Activated CD4-positive, alpha-beta T cell treated with anti-CD3 and anti-CD28 coated beads for 4 hours (primary cell): ENCODE measurements around the gene IQGAP2.
"Not testable (repeated sequence)": the region's sequence is repeated elsewhere in the genome, so short reads cannot be mapped to it uniquely, and the experiment has no call there.

ENCODE experiments used
- DNase-seq, 2 donors: peaks; one replicate each; pipeline ENCODE4 v3.0.0-alpha.2; 2020

IQGAP2 gene

DNA sequence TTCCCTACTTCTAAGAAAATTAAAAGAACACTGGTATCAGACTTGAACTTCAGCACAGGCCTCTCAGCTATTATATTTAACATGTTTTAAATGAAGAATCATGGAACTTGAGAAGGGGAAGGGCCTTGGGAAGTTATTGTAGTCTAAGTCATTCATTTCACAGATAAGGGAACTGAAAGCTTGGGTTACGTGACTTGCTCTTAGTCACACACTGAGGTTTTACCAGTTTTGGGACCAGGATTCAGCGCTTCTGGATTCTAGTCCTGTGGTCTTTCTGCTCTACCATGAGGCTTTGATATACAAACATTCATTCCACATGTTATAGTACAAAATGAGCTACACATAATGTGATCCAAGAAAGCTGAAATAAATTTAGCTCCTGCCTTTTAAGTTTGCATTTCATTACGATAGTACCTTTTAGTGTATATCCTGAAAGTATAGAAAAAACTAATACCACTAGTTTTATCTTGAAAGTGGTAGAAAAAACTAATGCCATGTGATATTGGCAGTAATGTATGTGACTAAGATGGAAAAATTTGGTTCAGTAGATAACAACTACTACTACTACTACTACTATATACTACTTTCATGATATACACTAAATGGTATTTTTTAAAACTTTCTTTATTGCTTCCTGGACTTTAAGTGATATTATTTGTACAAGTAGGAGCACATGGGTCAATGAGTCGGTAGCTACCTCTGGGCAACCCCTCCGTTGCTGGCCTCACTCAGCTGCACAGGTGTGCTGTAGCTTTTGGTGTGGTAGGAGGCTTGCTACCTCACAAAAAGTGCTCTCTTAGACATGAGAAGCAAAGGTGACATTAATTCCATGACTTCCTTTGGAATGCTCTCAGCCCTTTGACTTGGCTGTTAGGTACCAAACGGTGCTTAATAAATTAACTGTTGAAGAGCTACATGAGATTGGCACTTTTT lies 179.4 kb downstream of the IQGAP2 start:
- DNase-seq: no peak

GRCh38 chr5:76583163-76584047 lies 180.3 kb downstream of the IQGAP2 start:
- no peak for DNase-seq

DNA sequence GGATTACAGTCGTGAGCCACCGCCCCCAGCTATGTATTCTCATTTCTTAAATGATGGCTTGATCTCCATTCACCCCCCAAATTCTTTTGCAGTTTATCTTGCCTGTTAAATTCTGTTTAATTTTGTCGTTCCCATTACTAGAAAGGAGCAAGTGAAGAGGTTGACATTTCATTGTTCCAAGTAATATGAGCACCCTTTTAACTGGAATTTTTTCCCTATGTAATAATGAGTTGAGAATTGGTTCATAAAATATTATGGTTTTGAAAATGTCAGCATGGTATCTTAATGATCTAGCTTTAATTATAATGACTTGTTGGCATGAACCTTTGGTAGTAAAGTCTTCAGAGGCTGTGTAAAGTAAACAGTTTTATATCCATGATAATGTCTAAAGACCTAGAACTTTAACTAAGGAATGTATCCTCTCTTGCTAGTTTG lies 182.7 kb downstream of the IQGAP2 start:
- no peak for DNase-seq

DNA sequence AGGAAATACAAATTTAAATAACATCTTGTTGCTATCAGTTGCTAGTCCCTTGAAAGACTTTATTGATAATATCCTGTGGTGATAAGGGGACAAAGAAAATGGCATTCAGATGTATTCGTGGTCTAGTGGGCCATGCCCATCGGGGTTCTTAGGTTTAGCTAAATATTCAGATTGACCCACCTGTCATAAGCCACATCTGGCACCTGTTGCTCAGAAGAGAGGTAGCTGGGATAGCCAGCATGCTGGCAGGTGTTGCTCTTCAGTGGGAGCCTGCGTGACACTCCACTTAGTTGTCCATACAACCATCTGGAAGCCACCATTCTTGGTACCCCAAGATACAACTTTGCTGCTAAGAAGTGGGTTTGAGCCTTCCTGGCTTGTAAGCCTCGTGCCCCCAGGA lies 183.4 kb downstream of the IQGAP2 start:
- DNase-seq: no peak

- no peak for DNase-seq
Observed at GRCh38 chr5:76590027-76590426, 186.9 kb downstream of the IQGAP2 start.

DNA sequence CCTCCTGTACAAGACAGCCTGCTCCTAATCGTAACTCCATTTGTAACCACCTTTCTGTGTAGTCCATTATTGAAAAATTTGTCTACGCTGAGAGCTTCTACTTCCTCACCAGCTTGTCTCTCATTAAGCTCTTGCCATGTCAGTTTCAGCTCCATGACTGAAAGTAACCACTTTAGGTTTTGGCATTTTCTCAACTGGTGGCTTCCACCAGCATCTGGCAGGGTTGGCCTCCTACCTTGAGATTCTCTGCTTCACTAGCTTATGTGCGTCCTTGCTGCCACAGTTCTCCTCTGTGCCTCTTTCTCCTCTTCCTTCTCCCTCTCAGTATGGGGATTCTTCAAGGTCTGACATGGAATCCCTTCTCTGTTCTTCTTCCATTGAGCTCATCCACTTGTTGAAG lies 188.3 kb downstream of the IQGAP2 start:
- no peak for DNase-seq

- DNase-seq: no peak
Observed at GRCh38 chr5:76592692-76593091, 189.6 kb downstream of the IQGAP2 start.

GRCh38 chr5:76594107-76594506 lies 191.0 kb downstream of the IQGAP2 start:
- no peak for DNase-seq

GRCh38 chr5:76595755-76596481 lies 192.8 kb downstream of the IQGAP2 start:
- DNase-seq: no peak

DNA sequence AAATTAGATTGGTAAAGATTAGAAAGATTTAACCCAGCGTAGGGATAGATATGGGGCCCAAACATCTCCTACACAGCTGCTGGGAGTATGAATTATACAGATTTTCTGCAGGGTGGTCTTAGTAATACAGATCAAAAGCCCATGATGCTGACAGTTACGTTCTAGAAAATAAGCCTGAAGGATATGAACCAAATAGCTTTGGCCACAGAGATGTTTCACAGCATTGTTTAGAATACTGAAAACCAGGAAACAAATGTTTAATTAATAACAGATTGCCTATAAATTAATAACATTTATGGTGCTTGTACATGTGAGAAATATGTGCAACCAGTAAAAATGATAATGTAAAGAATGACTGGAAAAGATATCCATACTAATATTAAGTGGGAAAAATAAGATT lies 195.4 kb downstream of the IQGAP2 start:
- DNase-seq: no peak

DNA sequence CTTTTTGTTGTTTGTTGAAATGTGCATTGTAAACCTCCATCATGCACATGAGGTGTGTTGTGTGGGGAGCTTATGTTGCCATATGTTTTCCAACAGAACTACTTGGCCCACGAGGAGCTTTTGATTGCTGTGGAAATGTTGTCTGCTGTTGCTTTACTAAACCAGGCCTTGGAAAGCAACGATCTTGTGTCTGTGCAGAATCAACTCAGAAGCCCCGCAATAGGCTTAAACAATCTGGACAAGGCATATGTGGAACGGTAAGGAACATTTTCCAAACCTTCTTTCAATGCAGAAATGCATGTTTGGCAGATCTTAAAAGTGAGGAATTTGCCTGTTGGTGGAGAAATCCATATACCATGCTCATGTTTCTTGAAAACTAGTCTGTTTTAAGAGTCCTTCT lies 197.6 kb downstream of the IQGAP2 start:
- no peak for DNase-seq

- DNase-seq: peak; percentile 12 to 29
Observed at GRCh38 chr5:76601470-76601869, 198.4 kb downstream of the IQGAP2 start.

GRCh38 chr5:76602094-76602726 lies 199.1 kb downstream of the IQGAP2 start:
- DNase-seq: no peak

GRCh38 chr5:76603991-76604390 lies 200.9 kb downstream of the IQGAP2 start:
- DNase-seq: not testable (repeated sequence)

- no peak for DNase-seq
Observed at GRCh38 chr5:76604838-76605237, 201.8 kb downstream of the IQGAP2 start.

- DNase-seq: no peak
Observed at GRCh38 chr5:76606701-76607100, 203.6 kb downstream of the IQGAP2 start.

DNA sequence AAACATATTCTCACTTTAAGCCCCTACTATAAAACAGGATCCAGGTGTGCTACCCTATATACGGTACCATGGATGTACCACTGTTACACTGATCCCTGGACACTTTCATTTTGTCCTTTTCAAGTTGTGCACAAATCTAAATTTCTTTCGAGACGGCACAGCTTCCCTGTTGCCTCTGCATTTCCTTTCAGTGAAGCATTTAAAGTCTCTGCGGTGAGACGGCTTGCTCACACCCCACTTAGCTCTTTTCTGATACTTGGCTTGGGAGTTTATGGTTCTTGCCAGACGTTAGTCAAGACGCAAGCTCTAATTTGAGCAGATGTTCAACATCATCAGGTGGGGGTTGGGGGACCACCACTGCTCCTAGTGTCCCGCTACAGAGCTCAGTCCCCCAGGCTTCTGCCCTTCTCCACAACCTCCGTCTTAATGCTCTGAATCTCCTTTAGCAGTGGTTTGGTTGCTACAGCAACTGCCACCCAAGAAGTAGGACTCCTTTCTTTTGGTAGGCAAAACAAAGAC lies 204.3 kb downstream of the IQGAP2 start:
- DNase-seq: no peak

DNA sequence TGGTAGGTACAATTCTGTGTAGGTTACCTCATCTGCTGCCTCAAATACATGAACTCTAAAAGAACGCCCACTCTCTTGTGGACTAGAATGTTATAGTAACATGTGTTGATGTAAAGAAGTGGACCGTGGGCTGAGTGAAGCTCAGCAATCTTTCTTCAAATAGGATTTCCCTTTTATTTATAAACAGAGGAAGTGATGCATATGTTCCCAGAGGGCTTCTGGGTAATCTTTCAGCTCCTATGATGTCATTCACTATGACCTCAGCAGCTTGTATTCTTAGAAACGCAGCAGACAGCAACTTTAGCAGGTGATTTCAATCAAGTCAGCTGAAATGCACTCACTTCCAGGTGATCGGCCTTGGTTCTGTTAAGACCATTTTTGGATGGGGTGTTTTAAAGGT lies 205.7 kb downstream of the IQGAP2 start:
- DNase-seq: peak in 1 of 2 donors; percentile 19

GRCh38 chr5:76610196-76610595 lies 207.1 kb downstream of the IQGAP2 start:
- no peak for DNase-seq

- no peak for DNase-seq
Observed at GRCh38 chr5:76612942-76613341, 209.9 kb downstream of the IQGAP2 start.

GRCh38 chr5:76615759-76616158 lies 212.7 kb downstream of the IQGAP2 start:
- DNase-seq: no peak

- no peak for DNase-seq
Observed at GRCh38 chr5:76616206-76616605, 213.1 kb downstream of the IQGAP2 start.
